Heart right ventricle (tissue), 16 donors: ENCODE results near the gene LAIR2. TPM values are rescaled to one million over a fixed set of nuclear protein-coding genes. Genes with fewer than 3 reads are reported as not detected.

Experiments
- ATAC-seq, 8 donors: fragments of 200-7000 bp; cut with Tn5 transposase; one replicate each; pipeline ENCODE4 v1.9.1; 2020; ENCODE audit warnings: mild to moderate bottlenecking in 8 of 8, moderate library complexity in 8 of 8, moderate number of reproducible peaks in 1 of 8
- DNase-seq, 2 donors: peaks; one replicate each; pipeline ENCODE4 v3.0.0-alpha.2; 2020
- H3K27ac ChIP-seq, 10 donors: fragments of 200-600 bp; sonication (generic) in 2 of 10; one replicate each; pipeline versions ENCODE4 v1.5.0 to v1.8.0; 2020 to 2022; ENCODE audit warnings: mild to moderate bottlenecking in 3 of 10
- H3K27me3 ChIP-seq, 7 donors: fragments of 200-600 bp; one replicate each; pipeline ENCODE4 v1.8.0; 2021 to 2022; ENCODE audit warnings: mild to moderate bottlenecking in 2 of 7
- H3K36me3 ChIP-seq, 9 donors: fragments of 200-600 bp; sonication (generic) in 1 of 9; one replicate each; pipeline versions ENCODE4 v1.5.0 to v1.8.0; 2020 to 2022; ENCODE audit warnings: mild to moderate bottlenecking in 2 of 9
- H3K4me1 ChIP-seq, 9 donors: fragments of 200-600 bp; sonication (generic) in 1 of 9; one replicate each; pipeline versions ENCODE4 v1.5.0 to v1.8.0; 2020 to 2022; ENCODE audit warnings: mild to moderate bottlenecking in 4 of 9
- H3K4me3 ChIP-seq, 10 donors: fragments of 200-600 bp; sonication (generic) in 2 of 10; one replicate each; pipeline versions ENCODE4 v1.5.0 to v1.8.0; 2020 to 2022; ENCODE audit warnings: mild to moderate bottlenecking in 7 of 10, moderate library complexity in 2 of 10
- H3K9me3 ChIP-seq, 11 donors: fragments of 200-600 bp in 10 of 11; sonication (generic) in 2 of 11; one replicate each; pipeline versions ENCODE4 v1.5.0 to v1.8.0; 2013 to 2022; ENCODE audit warnings: mild to moderate bottlenecking in 2 of 11, control low read depth in 1 of 11, moderate library complexity in 1 of 11
- WGBS, 2 donors: extraction: QIAGEN DNeasy Blood & Tissue Kit; methylation state at CpG; one replicate each; pipeline ENCODE4 v1.1.7; 2013; ENCODE audit warnings: inconsistent platforms in 1 of 2; 5-methylcytosine and 5-hydroxymethylcytosine counted together
- intact Hi-C, 10 donors: fragments of 100-400 bp; cut with DNase I; formaldehyde crosslinking; loops; one replicate each; pipeline versions ENCODE4 v1.11.1 to v1.14.2; 2022
- polyA plus RNA-seq, 2 donors: library from polyadenylated mRNA; stranded (reverse); fragments of 200-250 nt; gene quantifications; one replicate each; pipeline ENCODE4 v1.2.3, GENCODE V29; 2013
- total RNA-seq, 10 donors: library from RNA; stranded (reverse); fragmentation: NEBNext Ultra II Directional in 3 of 10; extraction: Animal tissue kit (Norgen Biotek cat#: 25700) in 3 of 10; gene quantifications; one replicate each; pipeline versions ENCODE4 v1.2.1 to v1.2.4, GENCODE V29; 2021 to 2023
- TF ChIP-seq, protein P1 (sequence below), 9 donors: fragments of 200-600 bp; sonication (generic) in 2 of 9; IDR thresholded peaks; one replicate each; pipeline versions ENCODE4 v1.5.0 to v1.8.0; 2021 to 2022; ENCODE audit warnings: antibody characterized with exemption in 9 of 9, mild to moderate bottlenecking in 5 of 9, moderate library complexity in 1 of 9
- donor health status: Arrhythmogenic right ventricular cardiomyopathy.
- donor health status: ischemic (EF 13 %, LVEDD 7.1; RV severe dilation, severe dysfunction).
- donor health status: healthy with polysubstance abuse.
- donor health status: DM: no; HTN: yes; CAD: no.
- donor health status: DM: no; HTN: no; CAD: no.
- donor health status: ischemic (EF 25% LVEDD 6.9; RV normal size, moderate dysfunction).
- donor health status: ischemic (EF 25% LVEDD 5.7; RV mildly dilated, moderate dysfunction).
- donor health status: healthy.
- donor health status: DM: yes; HTN: yes; CAD: no.
- donor health status: Ischemic cardiomyopathy.
- donor health status: ischemic (EF 35%, LVEDD 5.7; RV mildly dilated, moderate dysfunction).
- donor health status: nonischemic (EF 11% LVEDD 7.7; RV severe dilation, severe dysfunction).
- donor health status: DM: yes; HTN: yes; CAD: no.
- donor health status: PGD.
- donor health status: ischemic (EF 29% LVEDD 5.4; RV normal size, mild dysfunction).
- donor health status: nonischemic (EF 23%, LVEDD 6.1; RV moderate dilation, normal function).

Gene LAIR2
- total and polyA plus RNA-seq, 12 donors = 0.76 to 2.5 TPM; not detected in 10

GRCh38 chr19:54475706-54476105, 26.9 kb upstream of the LAIR2 start:
- no peaks in the 10 kb centered on the region for H3K9me3 ChIP-seq
- ATAC-seq = no peak
- peaks cover 0 to 81% (median 8%) of the 10 kb centered on the region in 7 donors for H3K27me3 ChIP-seq
- WGBS, 2 donors = 88 to 92% methylated on average over 11 of the region's 11 CpGs
- TF ChIP-seq, protein P1, sequence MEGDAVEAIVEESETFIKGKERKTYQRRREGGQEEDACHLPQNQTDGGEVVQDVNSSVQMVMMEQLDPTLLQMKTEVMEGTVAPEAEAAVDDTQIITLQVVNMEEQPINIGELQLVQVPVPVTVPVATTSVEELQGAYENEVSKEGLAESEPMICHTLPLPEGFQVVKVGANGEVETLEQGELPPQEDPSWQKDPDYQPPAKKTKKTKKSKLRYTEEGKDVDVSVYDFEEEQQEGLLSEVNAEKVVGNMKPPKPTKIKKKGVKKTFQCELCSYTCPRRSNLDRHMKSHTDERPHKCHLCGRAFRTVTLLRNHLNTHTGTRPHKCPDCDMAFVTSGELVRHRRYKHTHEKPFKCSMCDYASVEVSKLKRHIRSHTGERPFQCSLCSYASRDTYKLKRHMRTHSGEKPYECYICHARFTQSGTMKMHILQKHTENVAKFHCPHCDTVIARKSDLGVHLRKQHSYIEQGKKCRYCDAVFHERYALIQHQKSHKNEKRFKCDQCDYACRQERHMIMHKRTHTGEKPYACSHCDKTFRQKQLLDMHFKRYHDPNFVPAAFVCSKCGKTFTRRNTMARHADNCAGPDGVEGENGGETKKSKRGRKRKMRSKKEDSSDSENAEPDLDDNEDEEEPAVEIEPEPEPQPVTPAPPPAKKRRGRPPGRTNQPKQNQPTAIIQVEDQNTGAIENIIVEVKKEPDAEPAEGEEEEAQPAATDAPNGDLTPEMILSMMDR (IDR thresholded peaks at IDR 0.05) = no peak
- no peaks in the 10 kb centered on the region for H3K36me3 ChIP-seq
- intact Hi-C loops = no loop called here
- no peak overlapping the region for H3K4me3 ChIP-seq
- DNase-seq = no peak
- no peak overlapping the region for H3K27ac ChIP-seq
- peaks cover 5 to 31% (median 17%) of the 10 kb centered on the region in 9 donors for H3K4me1 ChIP-seq

GRCh38 chr19:54477650-54478049, 25.0 kb upstream of the LAIR2 start:
- TF ChIP-seq, protein P1 (IDR thresholded peaks at IDR 0.05) = peak in 1 of 9 donors; percentile 12
- Histone ChIP-seq H3K4me1 (peaks cover 0 to 28% (median 9%) of the 10 kb centered on the region in 9 donors), H3K27ac (no peak overlapping the region), H3K36me3 (no peaks in the 10 kb centered on the region), H3K9me3 (no peaks in the 10 kb centered on the region), H3K27me3 (peaks cover 0 to 79% (median 6%) of the 10 kb centered on the region in 7 donors), H3K4me3 (no peak overlapping the region)
- ATAC-seq (no peak), DNase-seq (no peak)
- WGBS, 2 donors = 61 to 68% methylated on average over 3 of the region's 3 CpGs
- intact Hi-C loops = no loop called here

DNA sequence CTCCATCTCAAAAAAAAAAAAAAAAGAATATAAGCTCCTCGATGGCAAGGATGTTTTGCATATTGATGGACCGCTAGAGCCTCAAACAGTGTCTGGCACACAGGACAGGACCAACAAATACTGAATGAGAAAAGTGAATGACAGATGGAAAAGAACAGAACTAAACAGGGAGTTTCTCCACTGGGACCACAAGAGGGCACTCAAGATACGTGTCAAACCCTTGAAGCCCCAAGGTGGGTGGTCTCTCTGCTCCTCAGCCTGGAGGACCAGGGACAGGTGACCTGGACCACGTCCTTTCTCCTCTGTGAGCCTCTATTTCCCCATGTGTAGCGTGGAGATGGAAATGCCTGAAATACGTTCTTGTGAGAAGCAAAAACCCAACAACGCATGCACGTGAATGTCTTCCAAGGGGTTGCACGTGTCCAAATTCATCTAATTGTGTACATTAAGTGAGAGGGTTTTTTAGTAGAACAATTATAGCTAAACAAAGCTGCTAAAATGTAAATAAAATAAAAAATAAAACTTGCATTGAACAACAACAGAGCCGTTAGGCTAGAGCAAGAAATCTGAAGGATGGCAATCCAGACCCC, 23.9 kb upstream of the LAIR2 start:
- Histone ChIP-seq H3K9me3 (no peaks in the 10 kb centered on the region), H3K27ac (no peak overlapping the region), H3K4me1 (peaks cover 0 to 29% (median 2%) of the 10 kb centered on the region in 9 donors), H3K36me3 (no peaks in the 10 kb centered on the region), H3K27me3 (peaks cover 0 to 76% (median 6%) of the 10 kb centered on the region in 7 donors), H3K4me3 (no peak overlapping the region)
- intact Hi-C loops = no loop called here
- WGBS, 2 donors = 17 to 19% methylated on average over 10 of the region's 10 CpGs
- TF ChIP-seq, protein P1 (IDR thresholded peaks at IDR 0.05) = peak; percentile 12 to 74 (median 62)
- DNase-seq = no peak
- peak in 3 of 8 donors; percentile 29 to 54 (median 37) for ATAC-seq

GRCh38 chr19:54480051-54480450, 22.6 kb upstream of the LAIR2 start:
- peaks cover 0 to 27% (median 0%) of the 10 kb centered on the region in 9 donors for H3K4me1 ChIP-seq
- TF ChIP-seq, protein P1 (IDR thresholded peaks at IDR 0.05) = no peak
- 79 to 85% methylated on average over 2 of the region's 2 CpGs for WGBS, 2 donors
- no peaks in the 10 kb centered on the region for H3K36me3 ChIP-seq
- peaks cover 0 to 76% (median 14%) of the 10 kb centered on the region in 7 donors for H3K27me3 ChIP-seq
- H3K4me3 ChIP-seq = no peak overlapping the region
- DNase-seq = no peak
- no peak for ATAC-seq
- intact Hi-C loops = loop anchor here in 8 of 10 donors (5.0 to 10.0 kb wide), 3 partner anchors 192 to 197 kb away; no protein-coding TSS in a partner anchor
- no peaks in the 10 kb centered on the region for H3K9me3 ChIP-seq
- no peak overlapping the region for H3K27ac ChIP-seq
